Urothelium cell line (cell line): Measurements from ENCODE around the gene SLC9A8.

Experiments used
- DNase-seq: peaks from one replicate; pipeline ENCODE4 v3.0.0; 2011; ENCODE audit warnings: low spot score, mixed read lengths
- FAIRE-seq: peaks from 2 replicates; lab custom pipeline; 2011; peaks lifted over from hg19 to GRCh38; lab: Jason Lieb, UNC

SLC9A8 gene

DNA sequence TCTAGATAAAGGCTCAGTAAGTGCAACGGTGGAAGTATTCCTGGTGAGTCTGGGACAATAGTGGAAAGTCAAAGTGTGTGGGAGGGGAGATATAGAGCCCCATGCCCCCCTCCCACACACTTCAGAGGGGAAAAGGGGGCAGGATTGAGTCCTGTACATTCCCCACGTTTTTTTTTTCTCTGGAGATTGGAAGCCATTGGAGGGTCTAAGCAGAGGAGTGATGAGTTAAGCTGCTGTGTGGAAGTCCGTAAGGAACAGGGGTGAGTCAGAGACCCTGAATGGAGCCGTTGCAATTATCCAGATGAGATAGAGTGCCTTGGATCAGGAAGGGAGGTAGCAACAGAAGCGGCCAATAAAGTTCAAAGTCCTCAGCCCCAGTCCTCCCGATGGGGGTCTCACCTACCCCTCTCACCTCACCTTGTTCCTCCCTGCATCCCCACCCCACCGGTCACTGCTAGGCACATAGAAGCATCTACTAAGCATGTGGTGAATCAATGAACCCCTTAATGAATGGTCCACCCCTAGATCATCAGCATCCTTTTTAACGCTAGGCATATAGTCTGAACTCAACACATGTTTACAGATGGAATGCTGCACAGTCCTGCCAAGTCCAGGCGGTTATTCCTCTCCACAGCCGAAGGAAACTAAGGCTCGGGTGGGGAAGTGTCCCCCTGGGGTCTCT is 662 bp upstream of the SLC9A8 start:
- FAIRE-seq, result no peak
- peak; percentile 31 for DNase-seq

DNA sequence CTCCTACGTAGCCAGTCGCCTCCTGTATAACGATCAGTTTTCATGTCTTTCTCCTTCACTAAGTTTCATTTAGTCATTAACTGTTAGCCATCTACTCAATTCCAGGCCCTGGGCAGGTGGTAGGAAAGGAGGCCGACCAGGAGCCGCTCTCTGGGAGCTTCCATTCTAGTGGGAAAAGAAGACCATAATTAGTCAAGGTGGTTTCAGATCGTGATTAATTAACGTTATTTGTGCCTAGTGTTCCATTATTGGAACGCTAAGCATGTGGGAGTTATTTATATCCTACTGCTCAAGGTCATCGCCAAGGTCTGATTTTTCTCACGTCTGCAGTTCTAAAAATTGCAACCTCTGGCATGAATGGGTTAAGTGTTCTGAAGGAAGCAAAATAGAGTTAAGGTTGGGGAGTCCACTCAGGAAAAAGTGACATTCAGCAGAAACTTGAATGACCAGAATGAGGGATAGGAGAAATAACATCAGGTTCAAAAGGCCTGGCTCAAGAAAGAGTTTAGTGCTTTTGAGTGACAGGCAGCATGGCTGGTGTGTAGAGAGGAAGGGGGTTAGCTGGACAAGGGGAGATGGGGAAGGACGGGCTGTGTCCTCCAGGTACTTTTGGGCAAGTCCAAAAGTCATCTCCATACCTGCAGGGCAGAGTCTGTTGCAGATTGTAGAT is 812 bp downstream of the SLC9A8 start:
- FAIRE-seq, result no peak
- DNase-seq, result no peak

DNA sequence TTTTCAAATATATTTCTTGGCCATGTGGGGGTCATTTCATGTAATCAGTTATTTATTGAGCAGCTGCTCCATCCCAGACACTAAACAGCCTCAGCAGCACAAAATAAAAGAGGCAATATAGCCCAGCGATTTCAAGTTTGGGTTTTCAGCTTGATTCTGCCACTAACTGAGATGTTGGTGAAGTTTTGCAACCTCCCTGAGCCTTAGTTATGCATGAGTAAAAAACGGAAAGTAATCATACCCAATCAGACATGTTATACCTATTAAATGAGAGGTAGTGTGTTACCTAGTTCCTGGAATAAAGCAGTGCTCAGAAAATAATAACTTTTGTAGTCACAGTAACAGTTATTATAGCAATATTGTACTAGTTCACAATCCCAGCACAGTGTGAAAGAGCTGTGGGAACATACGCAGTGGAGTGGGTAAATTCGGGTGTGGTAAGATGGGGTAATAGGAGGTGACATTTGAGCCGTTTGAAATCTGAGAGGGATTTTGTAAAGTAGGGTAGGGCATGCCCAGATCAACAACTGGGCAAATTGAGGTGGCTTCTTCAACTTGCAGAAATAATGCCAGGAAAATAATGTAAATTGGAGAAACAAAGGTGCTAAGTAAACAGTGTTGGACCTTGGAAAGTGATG is 1.5 kb downstream of the SLC9A8 start:
- DNase-seq (no peak), FAIRE-seq (no peak)

- DNase-seq, result no peak
- no peak for FAIRE-seq
These were observed 6.2 kb downstream of the SLC9A8 start for GRCh38 chr20:49818816-49819215.

- FAIRE-seq (no peak), DNase-seq (no peak)
These were observed 7.1 kb downstream of the SLC9A8 start for GRCh38 chr20:49819702-49820101.

GRCh38 chr20:49821381-49821780 is 8.8 kb downstream of the SLC9A8 start:
- DNase-seq (no peak), FAIRE-seq (no peak)

DNA sequence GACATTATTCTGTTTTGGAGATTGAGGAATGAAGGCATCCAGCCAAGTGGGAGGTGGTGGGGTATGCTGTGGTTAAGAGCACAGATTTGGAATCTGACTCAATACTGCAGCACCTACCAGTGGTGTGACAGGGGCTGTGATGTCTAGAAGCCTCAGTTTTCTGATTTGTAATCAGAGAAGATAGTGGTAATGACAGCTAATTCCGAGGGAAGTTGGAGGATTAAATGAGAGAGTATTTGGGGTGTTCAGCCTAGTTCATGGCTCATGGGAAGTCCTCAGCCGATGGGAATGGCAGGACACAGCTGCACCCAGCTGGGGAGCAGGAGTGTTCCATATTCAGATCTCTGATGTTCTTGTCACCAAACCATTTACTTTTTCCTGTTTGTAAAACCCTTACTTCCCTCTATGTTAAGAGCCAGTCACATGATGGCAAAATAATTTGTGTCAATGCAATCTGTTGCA is 9.3 kb downstream of the SLC9A8 start:
- FAIRE-seq (no peak), DNase-seq (peak; percentile 52)

DNA sequence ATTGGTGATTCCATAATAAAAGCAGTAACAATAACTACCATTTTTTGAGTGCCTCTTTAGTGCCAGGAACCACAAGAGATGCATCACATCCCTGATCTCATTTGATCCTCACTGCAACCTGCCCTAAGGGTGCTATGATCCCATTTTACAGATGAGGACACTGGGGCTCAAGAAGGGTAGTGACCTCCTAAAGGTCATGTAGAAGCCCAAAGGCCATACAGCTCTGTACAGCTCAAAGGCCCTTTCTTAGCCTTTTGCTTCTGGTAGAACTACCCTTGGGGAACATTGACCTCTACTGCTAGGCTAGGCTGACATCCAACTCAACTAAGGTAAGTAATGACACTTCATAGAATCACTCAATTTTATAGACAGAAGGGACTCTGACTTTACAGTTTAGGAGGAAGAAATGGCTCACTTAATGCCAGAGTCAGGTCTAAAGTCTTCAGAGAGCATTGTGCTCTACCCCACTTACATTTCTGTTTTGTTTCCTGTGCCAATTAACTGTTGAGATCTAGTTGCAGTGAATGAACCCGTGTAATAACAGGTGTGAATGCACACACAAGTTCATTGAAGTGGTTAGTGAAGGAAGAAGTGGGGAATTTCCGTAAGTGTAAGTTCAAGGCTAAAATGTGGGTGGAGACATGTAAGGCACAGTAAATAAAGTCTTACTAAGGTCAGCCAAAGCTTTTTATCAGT is 10.7 kb downstream of the SLC9A8 start:
- FAIRE-seq (no peak), DNase-seq (no peak)

GRCh38 chr20:49824206-49824605 is 11.6 kb downstream of the SLC9A8 start:
- FAIRE-seq (no peak), DNase-seq (no peak)

- no peak for FAIRE-seq
- no peak for DNase-seq
These were observed 12.9 kb downstream of the SLC9A8 start for GRCh38 chr20:49825521-49826033.

GRCh38 chr20:49831022-49831769 is 18.6 kb downstream of the SLC9A8 start:
- FAIRE-seq, result no peak
- no peak for DNase-seq

- FAIRE-seq (no peak), DNase-seq (no peak)
These were observed 19.4 kb downstream of the SLC9A8 start for GRCh38 chr20:49831770-49832631.

DNA sequence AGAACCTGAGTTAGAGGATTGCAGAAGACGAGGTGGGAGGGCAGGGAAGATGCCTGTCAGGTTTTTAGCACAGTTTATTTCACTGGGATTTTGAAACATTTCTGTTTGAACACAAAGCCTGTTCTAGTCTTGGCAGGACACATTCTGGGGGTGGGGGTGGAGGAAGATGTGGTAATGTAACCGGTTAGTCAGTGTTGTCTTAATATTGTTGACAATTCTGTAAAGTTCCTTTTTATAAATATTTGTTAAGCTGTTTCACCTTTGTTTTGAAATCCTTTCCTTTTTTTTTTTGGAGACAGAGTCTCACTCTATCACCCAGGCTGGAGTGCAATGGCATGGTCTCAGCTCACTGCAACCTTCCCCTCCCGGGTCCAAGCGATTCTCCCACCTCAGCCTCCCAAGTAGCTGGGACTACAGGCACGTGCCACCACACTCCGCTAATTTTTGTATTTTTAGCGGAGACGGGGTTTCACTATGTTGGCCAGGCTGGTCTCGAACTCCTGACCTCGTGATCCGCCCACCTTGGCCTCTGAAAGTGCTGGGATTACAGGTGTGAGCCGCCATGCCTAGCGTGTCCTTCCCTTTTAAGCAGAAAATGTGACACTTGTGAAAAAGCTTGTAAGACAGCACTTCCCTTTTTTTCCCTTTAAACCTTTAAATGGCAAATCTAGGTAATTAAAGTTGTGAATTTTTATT is 20.2 kb downstream of the SLC9A8 start:
- no peak for FAIRE-seq
- DNase-seq, result no peak

DNA sequence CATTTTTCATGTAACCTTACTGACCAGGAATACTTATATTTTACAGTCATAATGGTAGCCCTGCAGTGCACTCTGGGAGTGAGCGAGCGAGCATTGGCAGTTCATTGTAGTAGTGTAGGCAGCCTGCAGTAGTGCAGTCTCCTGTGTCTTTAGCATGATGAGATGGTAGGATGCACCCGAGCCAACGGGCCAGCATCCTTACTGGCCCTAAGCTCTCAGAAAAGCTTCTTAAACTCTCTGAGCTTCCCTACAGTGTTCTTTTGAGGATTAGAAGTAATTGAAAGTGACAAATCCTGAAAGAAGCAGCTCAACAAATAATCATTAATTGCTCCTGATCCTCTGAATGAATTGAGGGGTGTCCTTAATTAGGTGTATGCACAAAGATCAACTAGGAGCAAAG is 20.9 kb downstream of the SLC9A8 start:
- FAIRE-seq (no peak), DNase-seq (no peak)

DNA sequence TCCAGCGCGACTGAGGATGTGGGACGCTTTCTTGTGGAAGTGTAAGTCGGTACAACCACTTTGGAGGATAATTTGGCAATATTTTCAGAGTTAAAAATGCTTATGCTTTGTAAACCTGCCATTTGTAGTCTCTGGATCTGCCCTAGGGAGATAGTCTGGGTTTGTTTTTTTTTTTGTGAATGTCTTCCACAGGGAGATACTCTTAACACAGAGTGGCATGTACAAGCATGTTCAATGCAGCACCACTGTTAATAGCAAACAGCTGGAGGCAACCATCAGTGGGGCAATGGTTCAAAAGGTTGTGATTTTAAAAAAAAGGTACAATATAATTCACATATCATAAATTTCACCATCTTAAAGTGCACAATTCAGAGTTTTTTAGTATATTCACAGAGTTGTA is 22.4 kb downstream of the SLC9A8 start:
- no peak for DNase-seq
- FAIRE-seq, result no peak

DNA sequence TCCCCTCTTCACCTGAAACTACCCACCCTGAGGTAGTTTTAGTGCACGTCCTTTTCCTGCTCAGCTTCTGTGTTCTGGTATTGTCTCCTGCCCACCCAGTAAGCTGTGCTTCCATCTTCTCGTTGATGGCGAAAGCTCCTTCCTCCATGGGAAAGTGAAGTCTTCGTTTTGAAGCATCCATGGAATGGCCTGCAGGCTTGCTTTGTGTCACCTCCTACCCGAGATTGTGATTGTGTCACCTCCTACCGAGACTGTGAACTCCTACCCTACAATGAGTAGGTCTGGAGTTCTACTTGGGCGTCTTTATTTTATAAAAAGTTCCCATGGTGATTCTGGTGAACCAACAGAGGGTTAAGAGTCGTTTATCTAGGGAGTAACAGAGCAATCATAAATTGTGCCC is 25.9 kb downstream of the SLC9A8 start:
- DNase-seq, result no peak
- FAIRE-seq, result no peak

GRCh38 chr20:49843139-49843538 is 30.5 kb downstream of the SLC9A8 start:
- DNase-seq (no peak), FAIRE-seq (no peak)

GRCh38 chr20:49843770-49844380 is 31.2 kb downstream of the SLC9A8 start:
- DNase-seq (no peak), FAIRE-seq (no peak)

DNA sequence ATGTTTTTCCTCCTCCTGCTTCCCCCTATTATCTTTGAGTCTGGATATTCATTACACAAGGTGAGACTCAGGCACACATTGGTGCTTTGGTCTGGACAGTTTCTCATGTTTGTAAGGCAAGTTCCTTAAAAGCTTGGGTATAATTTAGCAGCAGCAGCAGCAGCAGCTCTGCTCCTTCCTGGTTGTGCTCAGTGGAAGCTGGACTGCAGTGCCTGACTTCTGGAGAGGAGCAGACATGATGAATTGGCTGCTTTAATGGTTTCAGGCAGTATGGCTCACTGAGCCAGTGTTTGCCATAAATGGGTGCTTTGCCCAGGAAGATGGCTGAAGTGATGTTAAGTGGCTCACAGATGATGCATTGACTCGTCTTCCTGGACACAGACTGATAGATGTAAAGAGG is 32.4 kb downstream of the SLC9A8 start:
- no peak for FAIRE-seq
- no peak for DNase-seq
